Mononuclear cell (primary cell): ENCODE data around the gene S1PR2. TPM values are rescaled to one million over a fixed set of nuclear protein-coding genes. Genes with fewer than 3 reads are reported as not detected.

ENCODE experiments used
- total RNA-seq: library from RNA; depleted of rRNA; stranded (reverse); fragments of >200 nt; gene quantifications from one replicate; pipeline ENCODE4 v1.2.3, GENCODE V29; 2012

S1PR2 gene
- total RNA-seq, 1 donor = 5.6 TPM

Other genes with a start within 250 kb of the S1PR2 start
- 1.0 TPM for gene COL5A3, start 220.8 kb downstream of the S1PR2 start, total RNA-seq
- gene RDH8, start 217.8 kb downstream of the S1PR2 start, total RNA-seq = 0.10 TPM
- 28.0 TPM for gene SHFL, start 145.0 kb downstream of the S1PR2 start, total RNA-seq
- gene ANGPTL6, start 128.7 kb downstream of the S1PR2 start, total RNA-seq = 0.63 TPM
- gene PPAN, start 125.0 kb downstream of the S1PR2 start, total RNA-seq = 31.6 TPM
- gene P2RY11, start 119.6 kb downstream of the S1PR2 start, total RNA-seq = 8.3 TPM
- gene EIF3G, start 111.4 kb downstream of the S1PR2 start, total RNA-seq = 286 TPM
- 53.0 TPM for gene DNMT1, start 36.4 kb downstream of the S1PR2 start, total RNA-seq
- gene MRPL4, start 20.9 kb upstream of the S1PR2 start, total RNA-seq = 14.9 TPM
- 170 TPM for gene ICAM1, start 39.8 kb upstream of the S1PR2 start, total RNA-seq
- 7.9 TPM for gene ICAM4, start 55.6 kb upstream of the S1PR2 start, total RNA-seq
- 0.42 TPM for gene ICAM5, start 58.6 kb upstream of the S1PR2 start, total RNA-seq
- 1.6 TPM for gene ZGLP1, start 78.5 kb upstream of the S1PR2 start, total RNA-seq
- 1.5 TPM for gene FDX2, start 84.7 kb upstream of the S1PR2 start, total RNA-seq
- 9.6 TPM for gene RAVER1, start 102.2 kb upstream of the S1PR2 start, total RNA-seq
- gene ICAM3, start 108.3 kb upstream of the S1PR2 start, total RNA-seq = 151 TPM
- gene TYK2, start 149.2 kb upstream of the S1PR2 start, total RNA-seq = 93.2 TPM
- 114 TPM for gene CDC37, start 172.2 kb upstream of the S1PR2 start, total RNA-seq
- gene PDE4A, start 189.2 kb upstream of the S1PR2 start, total RNA-seq = 7.2 TPM